Measurements from ENCODE around the gene CTXND1. TPM values are rescaled to one million over a fixed set of nuclear protein-coding genes. Genes with fewer than 3 reads are reported as not detected.

The CTXND1 gene
- total and polyA plus RNA-seq, 7 donors, result 0.01 to 0.07 (median 0.04) TPM; not detected in 3

GRCh38 chr15:80191897-80192595, 60.0 kb downstream of the CTXND1 start:
- H3K4me3 ChIP-seq, result no peak overlapping the region
- ATAC-seq (no peak), DNase-seq (no peak)
- intact Hi-C loops (cut with DNase I), result no loop called here
- 92 to 95% (median 93%) methylated on average over 8 of the region's 8 CpGs for WGBS, 3 donors
- no peak overlapping the region for H3K27ac ChIP-seq
- peaks cover 0 to 7% of the 10 kb centered on the region in 2 donors for H3K36me3 ChIP-seq (ENCODE audit: insufficient read depth in 1 of 2, low read depth in 1 of 2)
- no peak for TF ChIP-seq CTCF (IDR thresholded peaks at IDR 0.05)
- no peaks in the 10 kb centered on the region for H3K4me1 ChIP-seq
- no peaks in the 10 kb centered on the region for H3K27me3 ChIP-seq (ENCODE audit: insufficient read depth in 3 of 3, low read length in 2 of 3)
- no peaks in the 10 kb centered on the region for H3K9me3 ChIP-seq

GRCh38 chr15:80191198-80191597, 60.8 kb downstream of the CTXND1 start:
- TF ChIP-seq CTCF (IDR thresholded peaks at IDR 0.05), result no peak
- peaks cover 0 to 14% of the 10 kb centered on the region in 2 donors for H3K36me3 ChIP-seq (ENCODE audit: insufficient read depth in 1 of 2, low read depth in 1 of 2)
- no peaks in the 10 kb centered on the region for H3K9me3 ChIP-seq
- H3K4me1 ChIP-seq, result no peaks in the 10 kb centered on the region
- no peak overlapping the region for H3K27ac ChIP-seq
- no peak for ATAC-seq
- no peak overlapping the region for H3K4me3 ChIP-seq
- no peak for DNase-seq
- intact Hi-C loops (cut with DNase I), result no loop called here
- 90 to 94% (median 93%) methylated on average over 2 of the region's 2 CpGs for WGBS, 3 donors
- H3K27me3 ChIP-seq (ENCODE audit: insufficient read depth in 3 of 3, low read length in 2 of 3), result no peaks in the 10 kb centered on the region

- TF ChIP-seq CTCF (IDR thresholded peaks at IDR 0.05), result no peak
- Histone ChIP-seq H3K27ac (no peak overlapping the region), H3K27me3 (ENCODE audit: insufficient read depth in 3 of 3, low read length in 2 of 3) (no peaks in the 10 kb centered on the region), H3K36me3 (ENCODE audit: insufficient read depth in 1 of 2, low read depth in 1 of 2) (peaks cover 0 to 26% of the 10 kb centered on the region in 2 donors), H3K4me3 (no peak overlapping the region), H3K4me1 (peaks cover 6% of the 10 kb centered on the region), H3K9me3 (no peaks in the 10 kb centered on the region)
- intact Hi-C loops (cut with DNase I), result no loop called here
- DNase-seq (no peak), ATAC-seq (no peak)
- 37 to 57% (median 52%) methylated on average over 2 of the region's 2 CpGs for whole genome bisulfite sequencing, 3 donors
Measured at GRCh38 chr15:80188251-80188650, 63.8 kb downstream of the CTXND1 start.

GRCh38 chr15:80186597-80186996, 65.4 kb downstream of the CTXND1 start:
- Histone ChIP-seq H3K4me1 (peaks cover 21% of the 10 kb centered on the region), H3K9me3 (no peaks in the 10 kb centered on the region), H3K27me3 (ENCODE audit: insufficient read depth in 3 of 3, low read length in 2 of 3) (no peaks in the 10 kb centered on the region), H3K36me3 (ENCODE audit: insufficient read depth in 1 of 2, low read depth in 1 of 2) (peaks cover 0 to 28% of the 10 kb centered on the region in 2 donors), H3K4me3 (no peak overlapping the region), H3K27ac (no peak overlapping the region)
- no peak for ATAC-seq
- DNase-seq, result no peak
- WGBS, 3 donors, result 92 to 100% (median 94%) methylated on average over 1 of the region's 1 CpG
- TF ChIP-seq CTCF (IDR thresholded peaks at IDR 0.05), result no peak
- intact Hi-C loops (cut with DNase I), result no loop called here

- no peak for DNase-seq
- H3K27me3 ChIP-seq (ENCODE audit: insufficient read depth in 3 of 3, low read length in 2 of 3), result no peaks in the 10 kb centered on the region
- H3K27ac ChIP-seq, result no peak overlapping the region
- intact Hi-C loops (cut with DNase I), result no loop called here
- H3K36me3 ChIP-seq (ENCODE audit: insufficient read depth in 1 of 2, low read depth in 1 of 2), result peaks cover 0 to 33% of the 10 kb centered on the region in 2 donors
- H3K4me1 ChIP-seq, result peaks cover 21% of the 10 kb centered on the region
- no peak for ATAC-seq
- WGBS, 3 donors, result 92 to 97% (median 93%) methylated on average over 7 of the region's 7 CpGs
- TF ChIP-seq CTCF (IDR thresholded peaks at IDR 0.05), result no peak
- no peak overlapping the region for H3K4me3 ChIP-seq
- no peaks in the 10 kb centered on the region for H3K9me3 ChIP-seq
Measured at GRCh38 chr15:80186066-80186465, 65.9 kb downstream of the CTXND1 start.

Data from psoas muscle (tissue), 8 donors.